ENCODE data around the gene ZSCAN10.

Gene ZSCAN10

DNA sequence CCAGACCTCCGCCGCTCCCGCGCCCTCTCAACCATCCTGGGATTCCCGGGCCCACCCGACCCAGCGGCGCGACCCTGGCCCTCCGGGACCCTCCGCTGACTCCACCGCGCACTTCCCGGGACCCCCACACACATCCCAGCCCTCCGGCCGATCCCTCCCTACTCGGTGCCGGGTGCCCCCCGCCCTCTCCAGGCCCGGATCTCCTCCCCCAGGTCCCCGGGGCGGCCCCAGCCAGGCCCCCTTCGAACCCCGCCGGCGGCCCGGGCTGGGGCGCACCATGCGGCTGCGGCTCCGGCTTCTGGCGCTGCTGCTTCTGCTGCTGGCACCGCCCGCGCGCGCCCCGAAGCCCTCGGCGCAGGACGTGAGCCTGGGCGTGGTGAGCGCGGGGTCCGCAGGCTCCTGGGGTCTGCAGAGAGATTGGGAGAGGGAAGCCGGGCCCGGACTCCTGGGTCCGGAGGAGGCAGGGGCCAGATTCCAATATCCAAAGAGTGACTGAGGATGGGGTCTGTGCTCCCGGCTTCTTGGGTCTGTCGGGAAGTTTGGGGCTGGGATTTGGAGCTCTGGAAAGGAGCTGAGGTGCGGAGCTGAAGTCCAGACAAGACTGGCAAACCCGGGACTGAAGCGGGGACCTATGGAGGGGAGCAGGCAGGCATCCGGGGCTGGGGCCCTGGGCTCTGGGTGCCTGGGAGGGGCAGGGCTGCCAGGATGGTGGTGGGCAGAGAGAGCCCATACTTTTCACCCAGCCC, 52.3 kb downstream of the ZSCAN10 start:
- no peak for DNase-seq (ENCODE audit: low read depth)

DNA sequence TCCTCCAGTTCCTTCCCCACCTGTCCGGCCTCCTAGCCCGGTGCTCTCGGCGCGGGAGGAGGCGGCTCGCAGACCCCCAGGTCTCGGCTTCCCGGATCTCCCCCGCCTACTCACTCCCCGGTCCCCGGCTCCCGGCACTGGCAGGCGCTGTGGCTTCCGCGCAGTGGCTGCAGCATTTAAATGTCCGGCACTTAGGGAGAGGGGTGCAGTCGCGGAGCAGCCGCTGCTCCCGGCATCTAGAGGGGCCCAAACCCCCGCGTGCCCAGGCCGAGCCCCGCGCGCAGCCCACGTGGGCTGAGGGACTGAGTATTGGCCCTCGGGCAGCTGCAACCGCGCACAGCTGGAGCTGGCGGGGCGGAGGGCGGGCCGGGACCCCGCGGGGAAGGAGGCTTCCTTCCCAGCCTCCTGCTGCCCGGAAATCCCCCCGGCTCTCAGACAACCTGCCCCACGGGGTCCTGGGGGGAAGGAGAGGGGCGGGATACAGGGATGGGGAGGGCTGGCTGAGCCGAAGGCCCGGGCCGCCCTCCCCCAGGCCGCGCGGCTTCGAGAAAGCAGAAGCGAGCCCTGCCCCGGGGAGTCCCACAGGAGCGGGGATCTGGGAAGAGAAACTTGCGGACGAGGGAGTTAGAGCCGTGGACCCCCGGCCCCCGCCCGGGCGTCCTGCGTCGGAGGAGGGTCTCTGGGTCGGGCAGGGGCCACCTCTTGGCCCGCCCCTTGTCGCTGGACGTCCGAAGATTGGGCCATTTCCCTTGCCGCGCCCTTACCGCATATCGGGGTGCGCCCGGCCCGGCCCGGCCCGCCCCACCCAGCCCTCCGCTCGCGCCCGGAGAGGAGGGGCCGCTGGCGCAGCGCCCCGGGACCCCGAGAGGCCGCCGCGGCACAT, 53.1 kb downstream of the ZSCAN10 start, which contains the start of gene MMP25:
Gene MMP25 (plus strand): TSS at position 804 of the 883 bp plus-strand sequence. CDS start 357 bp downstream, outside the sequence.
- no peak for DNase-seq (ENCODE audit: low read depth)

DNA sequence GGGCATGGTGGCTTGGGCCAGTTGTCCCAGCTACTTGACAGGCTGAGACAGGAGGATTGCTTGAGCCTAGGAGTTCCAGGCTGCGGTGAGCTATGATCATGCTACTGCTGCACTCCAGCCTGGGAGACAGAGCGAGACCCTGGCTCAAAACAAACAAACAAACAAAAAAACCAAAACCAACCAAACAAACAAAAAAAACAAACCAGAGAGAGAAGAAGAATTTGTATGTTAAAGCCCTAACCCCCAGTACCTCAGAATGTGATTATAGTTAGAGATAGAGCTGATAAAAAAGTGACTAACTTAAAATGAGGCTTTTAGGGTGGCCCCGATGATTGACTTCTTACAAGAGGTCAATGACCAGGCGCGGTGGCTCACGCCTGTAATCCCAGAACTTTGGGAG, 54.4 kb downstream of the ZSCAN10 start:
- no peak for DNase-seq (ENCODE audit: low read depth)

- no peak for DNase-seq (ENCODE audit: low read depth)
Observed at GRCh38 chr16:3042376-3042775, 56.7 kb downstream of the ZSCAN10 start.

DNA sequence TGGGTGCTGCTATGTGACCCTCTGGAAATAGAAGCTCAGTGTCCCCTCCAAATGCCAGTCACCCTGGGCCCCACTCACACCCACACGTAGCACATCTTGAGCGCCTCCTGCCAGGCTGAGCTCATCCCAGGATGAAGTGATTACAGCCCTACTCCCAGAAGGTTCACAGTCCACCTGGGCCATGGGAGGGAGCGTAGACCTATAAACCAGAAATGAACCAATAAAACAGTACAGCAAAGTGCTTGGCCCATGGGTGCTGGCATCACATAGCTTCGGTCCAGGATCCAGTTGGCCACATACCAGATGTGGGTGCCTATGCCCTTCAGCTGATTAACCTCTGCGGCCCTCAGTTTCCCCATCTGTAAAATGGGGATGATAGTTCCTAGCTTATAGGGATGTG, 60.2 kb downstream of the ZSCAN10 start:
- DNase-seq (ENCODE audit: low read depth) = no peak

Data from iris pigment epithelial cell (primary cell).